ENCODE results near the gene DNASE1.

Gene DNASE1

DNA sequence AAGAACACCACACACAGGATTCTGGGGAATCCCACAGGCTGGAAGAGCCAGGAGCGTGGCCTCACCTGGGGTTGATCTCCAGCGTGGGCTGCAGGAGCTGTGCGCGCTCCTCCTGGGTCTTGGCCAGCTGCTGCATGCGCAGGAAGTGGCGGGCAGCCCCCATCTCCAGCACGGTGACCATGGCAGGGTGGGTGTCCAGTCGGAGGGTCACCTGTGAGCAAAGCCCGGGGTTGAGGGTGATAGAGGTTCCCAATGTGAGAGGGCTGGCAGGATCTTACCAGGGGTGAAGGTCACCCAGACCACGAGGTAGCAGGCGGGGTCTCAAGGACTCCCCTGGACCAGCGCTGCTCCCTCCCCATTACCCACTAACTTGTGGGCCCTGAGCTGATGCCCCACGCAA is 7.4 kb downstream of the DNASE1 start:
- FAIRE-seq (no peak), DNase-seq (ENCODE audit: insufficient read length, low spot score) (no peak)

DNA sequence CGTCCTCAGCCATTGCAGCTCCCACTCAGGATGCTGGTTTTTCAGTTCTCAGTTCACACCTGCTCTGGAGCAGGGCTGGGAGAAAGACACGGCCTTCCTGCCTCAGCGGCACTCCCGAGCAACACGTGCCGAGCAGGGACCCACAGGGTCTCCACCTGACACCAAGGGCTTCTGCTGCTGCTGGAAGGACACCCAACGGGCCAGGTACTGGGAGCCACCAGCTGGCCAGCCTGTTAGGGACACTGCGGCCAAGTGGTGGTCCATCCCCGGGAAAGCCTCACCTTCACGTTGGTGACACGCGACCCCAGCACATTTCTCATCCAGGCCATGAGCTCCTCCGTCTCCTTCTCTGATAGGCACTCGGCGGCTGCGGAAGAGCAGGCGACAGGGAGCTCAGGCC is 8.1 kb downstream of the DNASE1 start:
- FAIRE-seq (no peak), DNase-seq (ENCODE audit: insufficient read length, low spot score) (no peak)

DNA sequence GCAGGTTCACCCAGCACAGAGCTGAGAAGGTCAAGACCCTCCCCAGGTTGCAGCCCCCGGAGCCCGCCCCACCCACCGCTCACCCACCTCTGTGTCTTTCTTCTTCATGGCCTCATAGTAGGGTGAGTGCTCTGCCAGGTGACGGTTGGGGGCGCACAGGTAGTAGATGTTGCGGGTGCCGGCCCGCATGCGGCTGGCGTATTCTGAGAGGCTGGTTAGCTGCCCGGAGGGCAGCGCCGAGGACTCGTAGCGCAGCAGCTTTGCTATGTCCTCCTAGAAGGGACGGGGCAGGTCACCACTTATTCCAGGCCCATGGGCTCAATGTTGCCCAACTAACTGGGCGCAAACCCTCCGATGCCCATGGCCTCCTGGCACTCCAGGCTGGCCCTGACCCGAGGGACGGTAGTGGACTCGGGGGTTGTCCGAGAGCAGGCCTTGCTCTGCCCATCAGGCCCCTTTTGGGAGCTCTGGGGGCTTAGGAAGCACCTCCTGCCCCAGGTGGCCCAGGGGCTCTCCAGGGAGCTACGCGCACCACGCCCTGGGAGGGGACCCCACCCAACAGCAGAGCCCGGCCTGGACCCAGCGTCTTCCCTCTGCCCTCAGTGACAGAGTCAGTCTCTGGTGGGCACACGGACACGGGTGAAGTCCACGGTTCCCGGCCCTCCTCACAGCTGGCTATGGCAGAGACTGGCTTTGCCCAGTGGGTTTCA is 9.9 kb downstream of the DNASE1 start:
- FAIRE-seq = no peak

DNA sequence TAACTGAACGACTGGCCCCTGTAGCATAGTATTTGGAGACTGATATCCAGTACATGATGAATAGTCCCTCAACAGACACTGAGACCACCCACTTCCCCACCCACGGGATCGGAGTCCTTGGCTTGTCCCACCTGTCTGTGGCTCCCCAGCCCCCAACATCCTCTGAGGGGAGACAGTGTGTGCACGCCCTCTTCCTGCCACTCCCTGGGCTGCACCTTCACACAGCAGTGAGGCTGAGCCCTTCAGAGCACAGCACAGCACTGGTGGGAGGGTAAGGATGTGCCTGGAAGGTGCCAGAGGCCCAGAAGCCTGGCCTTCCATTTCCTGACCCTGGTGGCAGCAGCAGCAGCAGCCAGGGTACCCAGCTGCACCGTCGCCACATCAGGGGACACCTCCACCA is 11.0 kb downstream of the DNASE1 start:
- DNase-seq (ENCODE audit: insufficient read length, low spot score) (no peak), FAIRE-seq (no peak)

More for the DNA sequence above, 9.9 kb downstream of the DNASE1 start:
- DNase-seq (ENCODE audit: insufficient read length, low spot score) = no peak

DNA sequence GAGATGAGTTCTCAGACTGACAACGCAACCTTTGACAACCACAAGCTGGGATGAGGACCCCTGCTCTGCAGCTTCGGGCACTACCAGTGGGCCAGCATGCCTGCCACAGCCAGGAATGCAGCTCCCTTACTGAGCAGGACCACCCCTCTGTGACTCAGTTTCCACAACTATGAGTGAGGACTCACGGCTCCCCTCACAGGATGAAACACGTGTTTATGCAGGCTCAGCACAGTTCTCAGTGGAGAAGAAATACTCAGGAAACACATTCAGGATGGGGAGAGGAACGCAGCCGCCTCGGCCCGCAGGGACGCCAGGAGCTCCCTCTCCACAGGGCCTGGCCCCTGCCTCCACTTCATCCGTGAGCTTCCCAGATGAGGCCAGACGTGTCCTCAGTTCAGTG is 14.1 kb downstream of the DNASE1 start:
- FAIRE-seq = no peak
- DNase-seq (ENCODE audit: insufficient read length, low spot score) = no peak

DNA sequence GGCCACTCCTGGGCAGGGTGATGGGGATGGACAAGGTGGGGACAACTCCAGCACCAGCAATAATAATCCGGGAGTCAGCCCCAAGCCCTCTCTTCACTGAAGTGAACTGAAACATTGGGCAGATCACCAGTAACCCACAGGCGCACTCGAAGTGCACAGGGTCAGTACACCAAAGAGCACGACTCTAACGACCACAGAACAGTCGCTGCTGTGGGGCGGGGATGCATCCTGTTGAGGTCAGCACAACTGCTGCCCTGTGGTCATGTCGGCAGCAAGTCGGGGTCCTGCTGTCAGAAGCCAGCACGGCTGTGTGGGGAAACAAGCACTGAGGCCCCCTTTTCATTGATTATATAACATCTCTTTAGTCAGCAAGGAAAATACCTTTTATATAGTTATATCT is 14.6 kb downstream of the DNASE1 start:
- FAIRE-seq = no peak
- no peak for DNase-seq (ENCODE audit: insufficient read length, low spot score)

DNA sequence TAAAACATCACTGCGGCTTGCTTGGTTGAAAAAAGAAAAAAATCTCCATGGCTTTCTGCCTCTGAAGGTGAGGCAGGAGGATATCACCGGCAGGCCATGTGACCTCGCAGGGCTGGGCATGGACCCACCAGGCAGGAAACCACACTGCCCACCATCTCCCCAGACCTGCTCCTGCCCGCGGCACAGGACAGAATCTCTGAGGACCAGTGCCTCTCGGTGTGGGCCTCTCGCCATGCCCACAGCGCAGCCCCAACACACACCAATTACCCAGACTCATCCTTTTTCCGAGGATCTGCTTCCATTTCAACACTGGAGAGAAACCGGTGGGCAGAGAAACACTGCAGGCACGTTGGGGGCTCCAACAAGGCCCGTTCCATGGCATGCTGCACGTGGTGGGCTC is 16.2 kb downstream of the DNASE1 start:
- no peak for FAIRE-seq
- DNase-seq (ENCODE audit: insufficient read length, low spot score) = no peak

DNA sequence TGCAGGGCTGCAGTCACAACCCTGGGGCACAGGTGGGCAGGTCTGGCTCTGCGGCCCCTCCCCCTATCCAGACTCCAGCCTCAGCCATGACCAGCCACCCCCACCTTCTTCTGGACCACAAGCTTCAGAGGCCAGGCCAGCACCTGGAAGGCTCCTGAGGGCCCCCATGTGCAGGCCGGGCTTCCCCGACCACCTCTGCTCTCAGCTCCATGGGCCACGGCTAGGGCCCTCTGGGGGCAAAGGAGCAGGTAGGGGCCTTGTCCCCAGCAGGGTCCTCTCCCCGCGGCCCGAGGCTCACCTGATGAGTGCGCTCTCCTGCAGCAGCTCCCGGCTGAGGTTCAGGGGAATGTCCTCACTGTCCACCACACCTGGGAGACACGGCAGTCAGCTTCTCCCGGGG is 16.9 kb downstream of the DNASE1 start:
- FAIRE-seq (no peak), DNase-seq (ENCODE audit: insufficient read length, low spot score) (no peak)

DNA sequence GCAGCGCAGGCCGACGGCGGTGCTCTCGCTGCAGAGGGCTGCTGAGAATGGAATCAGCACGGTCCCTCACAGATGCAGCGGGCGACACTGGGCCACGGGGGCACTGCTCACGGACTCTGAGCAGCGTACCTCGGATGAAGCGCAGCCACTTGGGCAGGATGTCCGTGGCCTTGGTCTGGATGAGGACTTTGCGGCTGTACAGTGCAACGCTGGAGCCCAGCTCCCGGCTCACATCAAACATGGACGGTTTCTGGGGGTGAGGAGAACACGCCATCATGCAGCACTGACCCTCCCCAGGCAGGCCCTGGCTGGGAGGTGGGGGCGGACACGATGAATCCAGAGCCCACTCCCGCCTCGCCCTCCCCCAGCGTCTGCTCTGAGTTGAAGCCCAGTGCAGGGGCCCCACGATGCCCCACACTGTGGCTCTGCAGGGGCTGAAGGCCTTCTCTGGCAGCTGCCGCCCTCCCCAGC is 18.1 kb downstream of the DNASE1 start:
- FAIRE-seq = no peak

DNA sequence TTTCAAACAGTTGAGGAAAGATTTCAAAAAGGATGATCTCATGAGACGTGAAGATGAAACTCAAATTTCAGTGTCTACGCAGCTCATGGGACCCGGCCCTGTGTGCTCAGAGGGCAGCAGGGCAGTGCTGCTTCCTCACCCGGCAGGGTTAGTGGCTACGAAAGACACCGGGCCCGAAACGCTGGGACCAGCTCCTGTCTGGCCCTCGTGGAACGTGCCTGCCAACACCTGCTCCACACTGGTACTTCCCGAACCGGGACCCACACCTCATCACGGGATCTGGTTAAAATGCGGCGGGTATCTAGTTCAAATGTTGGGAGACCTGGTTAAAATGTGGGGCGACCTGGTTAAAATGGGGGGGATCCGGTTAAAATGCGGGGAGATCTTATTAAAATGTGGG is 18.7 kb downstream of the DNASE1 start:
- no peak for FAIRE-seq
- no peak for DNase-seq (ENCODE audit: insufficient read length, low spot score)

More for the DNA sequence above, 18.1 kb downstream of the DNASE1 start:
- DNase-seq (ENCODE audit: insufficient read length, low spot score) = no peak

DNA sequence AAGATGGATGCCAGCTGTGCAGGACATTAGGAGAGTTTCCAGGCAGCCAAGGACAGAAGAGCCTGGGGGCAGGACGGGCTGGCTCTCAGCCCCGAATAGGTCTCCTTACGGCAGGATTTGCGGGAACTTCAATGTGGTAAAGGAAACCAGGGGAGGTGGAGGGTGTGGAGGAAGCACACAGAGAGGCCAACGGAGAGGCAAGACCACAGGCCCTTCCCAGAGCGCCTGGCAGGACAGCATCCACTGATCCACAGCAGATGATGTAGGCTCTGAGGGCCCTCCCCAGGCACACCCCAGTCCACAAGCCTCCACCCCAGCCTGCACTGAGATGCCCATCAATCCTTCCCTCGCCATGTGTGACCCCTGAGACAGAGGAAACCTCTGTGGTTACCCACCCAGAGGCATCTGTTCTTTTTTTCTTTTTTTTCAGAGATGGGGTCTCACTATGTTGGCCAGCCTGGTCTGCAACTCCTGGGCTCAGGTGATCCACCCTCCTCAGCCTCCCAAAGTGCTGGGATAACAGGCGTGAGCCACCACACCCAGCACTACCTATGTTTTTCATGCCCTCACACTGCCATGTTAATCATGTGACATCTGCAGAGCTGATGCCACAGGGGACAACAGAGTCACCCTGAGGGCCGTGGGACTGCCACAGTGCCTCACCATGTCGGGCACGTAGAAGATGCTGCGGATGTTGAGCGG is 19.3 kb downstream of the DNASE1 start:
- DNase-seq (ENCODE audit: insufficient read length, low spot score) (no peak), FAIRE-seq (no peak)

DNA sequence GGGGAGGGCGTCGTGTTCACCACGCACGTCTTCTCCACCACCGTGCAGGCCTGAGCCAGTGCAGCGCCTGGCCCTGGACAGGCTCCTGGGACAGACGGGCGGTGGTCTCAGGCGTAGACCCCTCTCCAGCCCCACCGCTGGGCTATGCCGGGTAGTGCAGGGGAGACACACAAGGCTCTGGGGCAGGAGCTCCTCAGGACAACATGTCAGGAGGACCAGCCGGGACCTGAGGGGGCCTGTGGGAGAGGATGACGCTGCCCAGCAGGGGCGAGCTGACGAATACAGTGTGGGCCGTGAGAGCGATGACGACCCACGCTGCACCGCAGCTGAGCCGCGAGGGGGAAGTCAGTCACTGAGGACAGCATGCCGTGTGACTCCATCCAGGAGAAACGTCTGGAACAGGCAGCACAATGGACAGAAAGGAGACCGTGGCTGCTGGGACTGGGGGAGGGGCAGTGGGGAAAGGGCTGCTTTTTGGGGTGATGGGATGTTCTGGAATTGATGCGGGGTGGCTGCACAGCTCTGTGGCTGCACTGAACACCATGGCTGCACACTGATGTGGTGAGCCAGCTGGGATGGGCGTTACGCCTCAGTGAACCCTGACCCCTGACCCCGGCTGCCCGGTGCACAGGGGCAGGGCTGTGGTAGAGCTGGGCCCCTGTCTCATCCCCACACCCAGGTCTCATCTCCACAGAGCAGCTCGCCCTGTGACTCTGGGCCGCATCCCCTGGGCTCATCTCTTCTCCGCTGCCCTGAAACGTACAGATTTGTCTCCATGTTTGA is 20.2 kb downstream of the DNASE1 start:
- DNase-seq (ENCODE audit: insufficient read length, low spot score) (no peak), FAIRE-seq (no peak)

DNA sequence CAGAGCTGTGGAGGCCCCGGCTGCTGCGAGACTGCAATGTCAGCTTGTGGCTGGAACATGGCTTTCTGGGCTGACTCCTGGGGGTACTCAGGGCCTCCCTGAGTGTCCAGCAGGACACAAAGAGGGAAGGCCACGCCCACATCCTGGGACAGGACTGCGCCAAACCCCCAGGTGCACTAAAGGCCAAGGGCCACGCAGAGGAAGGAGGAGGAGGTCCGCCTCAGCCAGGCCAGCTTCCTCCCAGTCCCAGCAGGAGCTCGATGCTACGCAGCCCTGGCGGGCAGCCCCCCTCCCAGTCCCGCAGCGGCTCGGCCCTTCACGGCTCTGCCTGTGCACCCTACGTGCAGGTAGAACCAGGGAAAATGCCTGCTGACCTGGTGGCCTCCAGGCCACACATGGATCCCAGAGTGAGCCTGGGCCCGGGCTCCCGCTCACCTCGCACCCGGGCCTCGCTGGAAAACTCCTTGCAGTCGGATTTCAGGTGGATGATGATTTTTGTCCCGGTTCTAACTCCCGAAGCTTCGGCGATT is 21.2 kb downstream of the DNASE1 start:
- DNase-seq (ENCODE audit: insufficient read length, low spot score) (no peak), FAIRE-seq (no peak)

DNA sequence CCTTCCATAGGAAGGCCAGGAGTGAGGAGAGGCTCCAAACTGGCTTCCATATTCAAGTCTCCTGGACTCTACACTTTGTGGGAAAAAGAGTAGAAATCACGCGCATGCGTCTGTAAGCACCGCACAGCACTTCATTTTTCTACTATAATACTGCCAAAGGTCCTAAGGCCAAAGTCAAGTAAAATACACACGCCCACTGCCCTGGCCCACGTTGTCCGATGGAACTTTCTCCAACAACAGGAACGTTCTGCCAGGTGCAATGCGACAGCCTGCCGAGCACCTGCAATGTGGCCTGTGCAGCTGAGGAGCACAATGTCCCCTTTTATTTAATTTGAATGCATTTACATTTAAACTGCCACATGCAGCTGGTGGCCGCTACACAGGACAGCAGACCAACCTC is 23.5 kb downstream of the DNASE1 start:
- no peak for FAIRE-seq
- DNase-seq (ENCODE audit: insufficient read length, low spot score) = no peak

DNA sequence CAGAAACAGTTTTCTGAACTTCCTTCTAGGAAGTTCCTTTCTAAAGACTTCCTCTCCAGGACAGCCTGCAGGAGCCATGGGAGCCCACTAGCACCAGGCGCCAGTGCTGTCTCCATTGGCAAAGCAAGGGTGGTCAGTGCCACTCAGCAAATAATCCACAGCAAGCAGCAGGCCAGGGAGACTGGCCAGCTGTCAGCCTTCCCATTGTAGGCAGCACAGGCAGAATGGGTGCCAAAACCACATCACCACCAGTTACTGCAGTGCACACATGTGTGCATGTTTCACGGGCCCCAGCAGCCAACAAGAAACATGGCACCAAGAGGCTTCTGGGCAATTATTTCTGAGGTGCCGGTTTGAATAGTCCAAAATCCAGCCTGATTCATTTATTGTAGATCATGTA is 26.7 kb downstream of the DNASE1 start:
- DNase-seq (ENCODE audit: insufficient read length, low spot score) = no peak
- no peak for FAIRE-seq

DNA sequence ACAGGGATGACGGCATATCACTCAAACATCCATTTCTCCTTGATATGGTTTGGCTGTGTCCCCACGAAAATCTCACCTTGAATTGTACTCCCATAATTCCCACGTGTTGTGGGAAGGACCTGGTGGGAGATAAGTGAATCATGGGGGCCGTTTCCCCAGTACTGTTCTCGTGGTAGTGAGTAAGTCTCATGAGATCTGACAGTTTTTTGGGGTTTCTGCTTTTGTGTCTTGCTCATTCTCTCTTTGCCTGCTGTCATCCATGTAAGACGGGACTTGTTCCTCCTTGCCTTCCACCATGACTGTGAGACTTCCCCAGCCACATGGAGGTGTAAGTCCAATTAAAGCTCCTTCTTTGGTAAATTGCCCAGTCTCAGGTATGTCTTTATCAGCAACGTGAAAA is 32.5 kb downstream of the DNASE1 start:
- no peak for DNase-seq (ENCODE audit: insufficient read length, low spot score)
- FAIRE-seq = no peak

DNA sequence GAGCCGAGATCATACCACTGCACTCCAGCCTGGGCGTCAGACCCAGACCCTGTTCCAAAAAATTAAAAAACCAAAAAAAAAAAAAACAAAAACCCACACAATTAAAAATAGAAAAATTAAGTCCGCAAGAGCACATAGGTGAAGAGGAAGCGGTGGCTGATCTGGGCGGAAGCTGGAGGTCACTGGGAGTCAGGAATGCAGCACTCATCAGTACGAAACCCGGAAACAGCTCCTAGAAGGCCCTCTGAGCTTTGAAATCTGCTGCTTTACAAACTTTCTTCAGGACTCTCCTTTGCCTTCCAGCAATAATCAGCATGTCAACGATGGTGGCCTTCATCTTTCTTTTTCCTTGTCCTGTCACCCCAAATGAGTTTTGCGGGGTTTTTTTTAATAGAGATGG is 33.3 kb downstream of the DNASE1 start:
- DNase-seq (ENCODE audit: insufficient read length, low spot score) (no peak), FAIRE-seq (no peak)

DNA sequence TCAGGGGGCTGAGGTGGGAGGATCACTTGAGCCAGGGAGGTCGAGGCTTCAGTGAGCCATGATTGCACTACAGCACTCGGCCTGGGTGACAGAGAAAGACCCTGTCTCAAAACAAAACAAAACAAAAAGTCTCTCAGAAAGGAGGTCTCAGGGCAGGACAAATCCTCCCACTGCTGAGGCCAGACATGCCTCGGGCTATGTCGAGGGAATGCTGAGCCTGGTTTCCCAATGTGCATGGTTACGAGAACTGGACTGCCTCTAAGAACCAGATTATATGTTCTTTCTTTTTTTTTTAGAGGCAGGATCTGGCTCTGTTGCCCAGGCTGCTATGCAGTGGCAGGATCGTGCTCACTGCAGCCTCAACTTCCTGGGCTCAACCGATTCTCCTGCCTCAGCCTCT is 35.2 kb downstream of the DNASE1 start:
- DNase-seq (ENCODE audit: insufficient read length, low spot score) = no peak
- no peak for FAIRE-seq

DNA sequence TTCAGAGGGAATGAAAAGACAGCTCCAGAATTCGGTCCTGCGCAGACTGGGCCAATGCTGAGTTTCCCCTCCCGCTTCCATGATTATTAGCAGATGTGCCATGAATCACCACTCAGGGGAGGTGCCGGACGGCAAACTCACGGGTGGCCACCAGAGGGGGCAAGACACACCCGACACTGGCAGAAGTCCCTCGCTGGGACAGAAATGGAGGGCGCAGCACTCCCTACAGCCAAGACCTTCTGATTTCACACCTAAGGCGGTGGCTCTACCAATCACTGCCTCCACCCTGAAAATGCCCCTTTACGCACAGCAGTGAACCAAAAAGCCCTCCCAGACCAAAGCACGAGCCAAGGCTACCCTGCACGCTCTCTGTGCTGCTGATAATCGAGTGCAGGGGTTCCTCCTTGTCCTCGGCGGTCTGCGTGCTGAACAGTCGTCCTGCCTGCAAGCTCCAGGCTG is 36.0 kb downstream of the DNASE1 start:
- DNase-seq (ENCODE audit: insufficient read length, low spot score) (peak; percentile 95), FAIRE-seq (peak; percentile 92)

DNA sequence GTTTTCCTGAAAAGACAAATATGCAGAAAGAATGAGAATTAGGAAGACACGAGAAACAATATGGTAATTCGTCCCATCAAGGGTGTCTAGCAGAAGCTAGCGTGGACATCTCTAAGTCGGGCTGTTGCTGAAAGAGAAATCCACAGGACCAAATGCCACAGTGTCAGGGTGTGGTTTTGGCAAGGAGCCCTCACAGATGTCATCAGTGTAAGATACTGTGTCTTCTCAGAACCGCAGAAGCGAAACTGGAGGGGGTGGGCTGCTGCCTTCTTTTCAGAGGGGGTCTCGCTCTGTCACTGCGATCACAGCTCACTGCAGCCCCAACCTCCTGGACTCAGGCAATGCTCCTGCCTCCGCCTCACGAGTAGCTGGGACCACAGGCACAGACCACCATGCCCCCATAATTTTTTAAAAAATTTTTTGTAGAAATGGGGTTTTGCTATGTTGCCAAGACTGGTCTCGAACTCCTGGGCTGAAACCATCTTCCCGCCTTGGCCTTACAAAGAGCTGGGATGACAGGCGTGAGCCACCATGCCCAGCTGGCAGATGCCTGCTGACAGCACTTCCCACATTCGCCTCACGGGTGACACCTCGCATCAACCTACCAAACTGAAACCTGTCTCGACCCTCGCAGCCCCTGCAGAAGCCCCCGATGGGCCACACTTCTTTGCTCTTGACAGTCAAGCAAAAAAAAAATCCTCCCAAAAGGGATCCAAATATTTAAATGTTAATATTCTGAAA is 36.7 kb downstream of the DNASE1 start:
- DNase-seq (ENCODE audit: insufficient read length, low spot score) (no peak), FAIRE-seq (no peak)

DNA sequence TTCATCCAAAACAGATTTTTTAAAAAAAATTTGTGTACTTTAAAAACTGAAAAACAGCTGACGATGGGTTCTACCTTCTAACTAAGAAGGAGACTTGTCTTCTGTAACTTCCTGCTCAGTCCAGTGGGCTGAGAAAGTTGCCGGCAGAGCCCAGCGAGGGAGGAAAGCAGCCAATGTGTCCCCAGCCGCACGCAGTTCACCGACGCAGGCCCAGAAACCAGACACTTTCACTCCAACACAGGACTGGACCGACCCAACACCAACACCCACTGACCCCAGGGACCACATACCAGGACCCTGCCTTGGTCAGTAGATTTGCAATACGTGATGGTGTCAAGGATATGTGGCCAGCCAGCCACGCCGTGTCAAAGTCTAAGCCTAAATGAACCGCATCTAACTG is 37.3 kb downstream of the DNASE1 start:
- no peak for DNase-seq (ENCODE audit: insufficient read length, low spot score)
- no peak for FAIRE-seq
